Uterus (tissue), 4 donors: ENCODE data around the gene HOXA11. TPM values are rescaled to one million over a fixed set of nuclear protein-coding genes. Genes with fewer than 3 reads are reported as not detected.

ENCODE experiments used
- DNase-seq, 2 donors: peaks; one replicate each; pipeline ENCODE4 v3.0.0-alpha.2; 2019 to 2020
- H3K27ac ChIP-seq, 2 donors: fragments of 200-600 bp; sonication (generic); 1 replicate in 1 of 2; 2 replicates in 1 of 2; pipeline ENCODE4 v1.5.1; 2016 to 2018
- H3K27me3 ChIP-seq, 2 donors: fragments of 200-600 bp; sonication (generic); one replicate each; pipeline ENCODE4 v1.5.1; 2018 to 2019; ENCODE audit warnings: control low read depth in 1 of 2
- H3K36me3 ChIP-seq, 2 donors: fragments of 200-600 bp; sonication (generic); one replicate each; pipeline ENCODE4 v1.5.1; 2019; ENCODE audit warnings: control low read depth in 1 of 2
- H3K4me1 ChIP-seq, 2 donors: fragments of 200-600 bp; sonication (generic); one replicate each; pipeline ENCODE4 v1.5.1; 2018 to 2019; ENCODE audit warnings: control low read depth in 1 of 2
- H3K4me3 ChIP-seq, 2 donors: fragments of 200-600 bp; sonication (generic); 1 replicate in 1 of 2; 2 replicates in 1 of 2; pipeline ENCODE4 v1.5.1; 2018 to 2019; ENCODE audit warnings: mild to moderate bottlenecking in 1 of 2
- H3K9me3 ChIP-seq, 2 donors: fragments of 200-600 bp; sonication (generic); one replicate each; pipeline ENCODE4 v1.5.1; 2019; ENCODE audit warnings: control low read depth in 1 of 2
- CTCF ChIP-seq, 4 experiments: fragments of 200-600 bp in 2 of 4; fragments of 450-650 bp in 2 of 4; sonication (generic) in 2 of 4; IDR thresholded peaks; one replicate each; pipeline ENCODE4 v1.5.1; 2016 to 2019; ENCODE audit warnings: antibody characterized with exemption in 4 of 4, mild to moderate bottlenecking in 2 of 4, moderate library complexity in 1 of 4
- POLR2A ChIP-seq, 2 donors: fragments of 450-650 bp; IDR thresholded peaks; one replicate each; pipeline ENCODE4 v1.6.1; 2016; ENCODE audit warnings: antibody characterized with exemption in 2 of 2, mild to moderate bottlenecking in 1 of 2, moderate library complexity in 1 of 2
- intact Hi-C: fragments of 100-400 bp; cut with DNase I; formaldehyde crosslinking; loops from one replicate; pipeline ENCODE4 v1.15.1; 2023; ENCODE audit warnings: low total_unique reads
- total RNA-seq, 4 donors: library from RNA; depleted of rRNA in 3 of 4; stranded (reverse); fragments of >200 nt in 3 of 4; gene quantifications; one replicate each; pipeline versions ENCODE4 v1.1.0 to v1.2.4, GENCODE V29; 2014 to 2023
- donor health status: DM: yes; HTN: yes; CAD: no.

The HOXA11 gene
- total RNA-seq, 4 donors from 2014 or later: 32.4 to 82.0 (median 57.8) TPM

- Histone ChIP-seq H3K27me3 (no peaks in the 10 kb centered on the region), H3K4me3 (peak overlapping the region; percentile 56 to 79), H3K9me3 (no peaks in the 10 kb centered on the region), H3K27ac (peak overlapping the region; percentile 94 to 96), H3K36me3 (no peaks in the 10 kb centered on the region), H3K4me1 (peaks cover 0 to 4% of the 10 kb centered on the region in 2 donors)
- peak; percentile 55 to 79 for DNase-seq
- intact Hi-C loops: loop anchor here (5.0 kb wide), 1 partner anchor 473 kb away; the partner anchor contains the start of gene HIBADH
- peak; percentile 32 to 40 for TF ChIP-seq POLR2A (IDR thresholded peaks at IDR 0.05)
- TF ChIP-seq CTCF (IDR thresholded peaks at IDR 0.05): no peak
Measured at GRCh38 chr7:27189295-27189996, 4.4 kb upstream of the HOXA11 start.

- DNase-seq: peak in 1 of 2 donors; percentile 65
Measured at GRCh38 chr7:27188386-27189294, 3.6 kb upstream of the HOXA11 start.

GRCh38 chr7:27187475-27188385 lies 2.7 kb upstream of the HOXA11 start:
- Histone ChIP-seq H3K27me3 (no peaks in the 10 kb centered on the region), H3K4me1 (no peaks in the 10 kb centered on the region), H3K36me3 (no peaks in the 10 kb centered on the region), H3K4me3 (peak overlapping the region; percentile 56 to 79), H3K27ac (peak overlapping the region; percentile 94 to 96), H3K9me3 (no peaks in the 10 kb centered on the region)
- DNase-seq: peak in 1 of 2 donors; percentile 44
- TF ChIP-seq POLR2A (IDR thresholded peaks at IDR 0.05) (no peak), CTCF (IDR thresholded peaks at IDR 0.05) (no peak)
- intact Hi-C loops: loop anchor here (5.0 kb wide), 1 partner anchor 475 kb away; the partner anchor contains the start of gene HIBADH

More at GRCh38 chr7:27188386-27189294, 3.6 kb upstream of the HOXA11 start:
- Histone ChIP-seq H3K27me3 (no peaks in the 10 kb centered on the region), H3K4me1 (peaks cover 0 to 4% of the 10 kb centered on the region in 2 donors), H3K4me3 (peak overlapping the region; percentile 56 to 79), H3K9me3 (no peaks in the 10 kb centered on the region), H3K27ac (peak overlapping the region; percentile 94 to 96), H3K36me3 (no peaks in the 10 kb centered on the region)
- TF ChIP-seq POLR2A (IDR thresholded peaks at IDR 0.05) (peak in 1 of 2 donors; percentile 13), CTCF (IDR thresholded peaks at IDR 0.05) (no peak)
- intact Hi-C loops: loop anchor here (5.0 kb wide), 1 partner anchor 474 kb away; the partner anchor contains the start of gene HIBADH

- intact Hi-C loops: loop anchor here (5.0 kb wide), 1 partner anchor 475 kb away; the partner anchor contains the start of gene HIBADH
- Histone ChIP-seq H3K4me3 (peak overlapping the region; percentile 56 to 79), H3K9me3 (no peaks in the 10 kb centered on the region), H3K4me1 (no peaks in the 10 kb centered on the region), H3K27ac (peak overlapping the region; percentile 94 to 96), H3K27me3 (no peaks in the 10 kb centered on the region), H3K36me3 (no peaks in the 10 kb centered on the region)
- DNase-seq: peak in 1 of 2 donors; percentile 42
- TF ChIP-seq CTCF (IDR thresholded peaks at IDR 0.05): no peak
- TF ChIP-seq POLR2A (IDR thresholded peaks at IDR 0.05): no peak
Measured at GRCh38 chr7:27186668-27187474, 1.8 kb upstream of the HOXA11 start.
